Left lung (tissue), 10 donors: Measurements from ENCODE around the gene RAPGEF4. TPM values are rescaled to one million over a fixed set of nuclear protein-coding genes. Genes with fewer than 3 reads are reported as not detected.

ENCODE experiments used
- ATAC-seq: fragments of 200-7000 bp; cut with Tn5 transposase; one replicate; pipeline ENCODE4 v1.9.1; 2020; ENCODE audit warnings: moderate library complexity
- DNase-seq, 4 donors: peaks; one replicate each; pipeline ENCODE4 v3.0.0-alpha.2; 2013 to 2020
- H3K27ac ChIP-seq, 2 donors: fragments of 200-600 bp; sonication (generic) in 1 of 2; one replicate each; pipeline versions ENCODE4 v1.5.0 to v1.8.0; 2020 to 2021
- H3K27me3 ChIP-seq, 2 donors: fragments of 200-600 bp; sonication (generic) in 1 of 2; one replicate each; pipeline versions ENCODE4 v1.5.0 to v1.8.0; 2020 to 2021
- H3K36me3 ChIP-seq, 2 donors: fragments of 200-600 bp; sonication (generic) in 1 of 2; one replicate each; pipeline versions ENCODE4 v1.5.0 to v1.8.0; 2020 to 2021
- H3K4me1 ChIP-seq, 2 donors: fragments of 200-600 bp; one replicate each; pipeline ENCODE4 v1.8.0; 2021
- H3K4me3 ChIP-seq, 2 donors: fragments of 200-600 bp; sonication (generic) in 1 of 2; one replicate each; pipeline versions ENCODE4 v1.5.0 to v1.8.0; 2020 to 2021; ENCODE audit warnings: mild to moderate bottlenecking in 1 of 2
- H3K9me3 ChIP-seq, 2 donors: fragments of 200-600 bp; sonication (generic) in 1 of 2; one replicate each; pipeline versions ENCODE4 v1.5.0 to v1.8.0; 2020 to 2021
- intact Hi-C, 2 donors: fragments of 100-400 bp; cut with DNase I; formaldehyde crosslinking; loops; one replicate each; pipeline versions ENCODE4 v1.11.2 to v1.14.2; 2022
- polyA plus RNA-seq, 6 donors: library from polyadenylated mRNA; unstranded; fragments of 120-200 nt; gene quantifications; one replicate each; pipeline ENCODE4 v1.2.1, GENCODE V29; 2013; ENCODE audit not compliant: insufficient read length in 6 of 6
- total RNA-seq, 2 donors: library from RNA; stranded (reverse); fragmentation: NEBNext Ultra II Directional; extraction: Animal tissue kit (Norgen Biotek cat#: 25700); gene quantifications; one replicate each; pipeline ENCODE4 v1.2.1, GENCODE V29; 2021
- TF ChIP-seq, protein P1 (sequence below), 2 donors: fragments of 200-600 bp; sonication (generic) in 1 of 2; IDR thresholded peaks; one replicate each; pipeline versions ENCODE4 v1.5.0 to v1.8.0; 2021; ENCODE audit warnings: antibody characterized with exemption in 2 of 2
- donor health status: DM: no; HTN: yes; CAD: no.
- donor health status: DM: no; HTN: no; CAD: no.

RAPGEF4 gene
- total and polyA plus RNA-seq, 8 donors, result 9.1 to 16.2 (median 11.8) TPM

DNA sequence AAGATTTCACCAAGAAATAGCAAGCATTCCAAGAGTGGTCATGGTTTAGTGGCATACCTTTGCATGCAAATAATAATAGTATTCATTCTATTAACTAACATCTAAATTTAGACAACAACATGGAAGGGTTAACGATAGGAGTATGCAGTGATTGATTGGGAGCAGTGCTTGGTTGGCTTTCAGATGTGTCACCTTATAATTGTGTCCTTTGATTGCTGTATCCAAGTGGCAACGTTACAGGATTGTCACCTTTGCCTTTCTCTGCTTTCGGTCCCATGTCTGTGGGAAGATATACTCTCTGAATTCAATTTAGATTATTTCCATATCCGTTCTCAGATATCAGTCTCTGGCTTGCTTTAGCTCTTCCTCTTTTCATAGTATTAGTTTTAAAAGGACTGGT, 187.2 kb downstream of the RAPGEF4 start:
- no peaks in the 10 kb centered on the region for H3K27me3 ChIP-seq
- H3K27ac ChIP-seq, result no peak overlapping the region
- H3K4me3 ChIP-seq, result no peak overlapping the region
- no peaks in the 10 kb centered on the region for H3K36me3 ChIP-seq
- TF ChIP-seq, protein P1, sequence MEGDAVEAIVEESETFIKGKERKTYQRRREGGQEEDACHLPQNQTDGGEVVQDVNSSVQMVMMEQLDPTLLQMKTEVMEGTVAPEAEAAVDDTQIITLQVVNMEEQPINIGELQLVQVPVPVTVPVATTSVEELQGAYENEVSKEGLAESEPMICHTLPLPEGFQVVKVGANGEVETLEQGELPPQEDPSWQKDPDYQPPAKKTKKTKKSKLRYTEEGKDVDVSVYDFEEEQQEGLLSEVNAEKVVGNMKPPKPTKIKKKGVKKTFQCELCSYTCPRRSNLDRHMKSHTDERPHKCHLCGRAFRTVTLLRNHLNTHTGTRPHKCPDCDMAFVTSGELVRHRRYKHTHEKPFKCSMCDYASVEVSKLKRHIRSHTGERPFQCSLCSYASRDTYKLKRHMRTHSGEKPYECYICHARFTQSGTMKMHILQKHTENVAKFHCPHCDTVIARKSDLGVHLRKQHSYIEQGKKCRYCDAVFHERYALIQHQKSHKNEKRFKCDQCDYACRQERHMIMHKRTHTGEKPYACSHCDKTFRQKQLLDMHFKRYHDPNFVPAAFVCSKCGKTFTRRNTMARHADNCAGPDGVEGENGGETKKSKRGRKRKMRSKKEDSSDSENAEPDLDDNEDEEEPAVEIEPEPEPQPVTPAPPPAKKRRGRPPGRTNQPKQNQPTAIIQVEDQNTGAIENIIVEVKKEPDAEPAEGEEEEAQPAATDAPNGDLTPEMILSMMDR (IDR thresholded peaks at IDR 0.05), result no peak
- no peak for ATAC-seq
- intact Hi-C loops, result no loop called here
- no peaks in the 10 kb centered on the region for H3K9me3 ChIP-seq
- no peaks in the 10 kb centered on the region for H3K4me1 ChIP-seq
- no peak for DNase-seq

DNA sequence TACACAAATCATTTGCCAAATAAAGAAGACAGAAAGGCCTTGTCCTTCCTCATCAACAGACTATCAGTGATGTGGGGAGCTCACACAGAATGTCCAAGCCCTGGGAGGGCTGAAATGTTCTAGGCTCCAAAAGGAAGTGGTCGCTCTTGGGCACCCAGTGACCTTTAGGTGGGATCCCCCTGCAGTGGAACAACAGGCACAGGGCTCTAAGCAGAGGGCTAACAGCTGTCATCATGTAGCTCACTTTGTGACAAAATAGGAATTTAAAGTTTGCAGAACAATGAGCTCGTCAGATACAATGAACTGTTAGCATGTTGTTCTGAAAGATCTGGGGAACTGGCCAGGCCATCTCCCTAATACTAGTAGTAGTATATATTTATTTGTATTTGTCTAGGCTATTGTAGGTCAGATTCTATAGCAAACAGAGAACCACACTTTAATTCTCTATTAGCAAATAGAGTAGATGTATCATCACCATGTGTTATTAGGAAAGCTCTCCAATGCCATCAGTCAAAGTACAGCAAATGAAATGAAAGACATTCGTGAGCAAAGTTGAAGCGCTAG, 188.5 kb downstream of the RAPGEF4 start:
- Histone ChIP-seq H3K9me3 (no peaks in the 10 kb centered on the region), H3K36me3 (no peaks in the 10 kb centered on the region), H3K4me1 (peaks cover 0 to 12% of the 10 kb centered on the region in 2 donors), H3K27ac (no peak overlapping the region), H3K4me3 (no peak overlapping the region), H3K27me3 (no peaks in the 10 kb centered on the region)
- intact Hi-C loops, result no loop called here
- TF ChIP-seq, protein P1 (IDR thresholded peaks at IDR 0.05), result no peak
- peak in 1 of 4 donors; percentile 43 for DNase-seq
- ATAC-seq, result no peak

DNA sequence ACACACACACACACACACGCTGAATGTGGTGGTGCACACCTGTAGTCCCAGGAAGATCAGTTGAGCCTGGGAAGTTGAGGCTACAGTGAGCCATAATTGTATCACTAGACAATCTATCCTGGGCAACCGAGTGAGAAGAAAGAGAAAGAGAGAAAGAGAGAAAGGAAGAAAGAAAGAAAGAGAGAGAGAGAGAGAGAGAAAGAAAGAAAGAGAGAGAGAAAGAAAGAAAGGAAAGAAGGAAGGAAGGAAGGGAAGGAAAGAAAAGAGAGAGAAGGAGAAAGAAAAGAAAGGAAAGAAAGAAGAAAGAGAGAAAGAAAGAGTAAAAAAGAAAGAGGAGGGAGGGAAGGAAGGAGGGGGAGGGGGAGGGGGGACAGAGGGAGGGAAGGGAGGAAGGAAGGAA, 190.0 kb downstream of the RAPGEF4 start:
- H3K27me3 ChIP-seq, result no peaks in the 10 kb centered on the region
- no peaks in the 10 kb centered on the region for H3K9me3 ChIP-seq
- intact Hi-C loops, result no loop called here
- H3K4me1 ChIP-seq, result peaks cover 0 to 20% of the 10 kb centered on the region in 2 donors
- H3K4me3 ChIP-seq, result no peak overlapping the region
- ATAC-seq (no peak), DNase-seq (no peak)
- no peaks in the 10 kb centered on the region for H3K36me3 ChIP-seq
- TF ChIP-seq, protein P1 (IDR thresholded peaks at IDR 0.05), result no peak
- no peak overlapping the region for H3K27ac ChIP-seq

DNA sequence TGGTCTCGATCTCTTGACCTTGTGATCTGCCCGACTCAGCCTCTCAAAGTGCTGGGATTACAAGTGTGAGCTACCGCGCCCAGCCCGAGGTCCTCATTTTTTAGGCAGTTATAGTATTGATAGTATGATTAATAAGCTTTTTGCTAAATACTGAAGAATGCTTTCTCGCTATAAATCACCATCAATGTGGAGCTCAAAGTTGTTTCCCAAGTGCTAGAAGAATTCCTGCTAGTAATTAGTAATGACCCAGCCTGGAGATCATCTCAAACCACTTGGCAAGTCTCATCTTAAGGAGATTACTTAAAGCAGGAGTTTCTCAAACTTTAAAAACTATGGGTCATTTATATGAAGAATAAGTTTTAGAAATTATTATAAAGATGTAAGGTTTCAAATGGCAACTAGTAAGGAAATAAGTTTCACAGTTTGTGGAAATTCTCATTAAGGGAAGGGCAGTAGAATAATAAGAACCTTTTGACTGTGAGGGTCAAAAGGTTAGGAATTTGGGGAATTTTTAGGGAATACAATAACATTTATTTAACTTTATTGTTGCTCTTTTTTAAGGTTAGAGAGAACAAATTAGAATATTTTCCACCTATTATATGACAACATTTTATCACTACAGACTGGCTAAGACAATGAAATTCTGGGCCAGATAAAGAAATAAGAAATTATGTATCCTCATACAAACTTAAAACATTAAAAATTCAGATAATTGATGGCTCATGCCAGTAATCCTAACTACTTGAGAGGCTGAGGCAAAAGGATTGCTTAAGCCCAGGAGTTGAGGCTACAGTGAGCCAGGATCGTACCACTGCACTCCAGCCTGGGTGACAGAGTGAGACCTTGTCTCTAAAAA, 191.4 kb downstream of the RAPGEF4 start:
- Histone ChIP-seq H3K9me3 (no peaks in the 10 kb centered on the region), H3K27ac (peak overlapping the region in 1 of 2 donors; percentile 55), H3K4me3 (no peak overlapping the region), H3K4me1 (peaks cover 0 to 32% of the 10 kb centered on the region in 2 donors), H3K36me3 (no peaks in the 10 kb centered on the region), H3K27me3 (peaks cover 0 to 4% of the 10 kb centered on the region in 2 donors)
- intact Hi-C loops, result no loop called here
- TF ChIP-seq, protein P1 (IDR thresholded peaks at IDR 0.05), result no peak
- DNase-seq (no peak), ATAC-seq (peak; percentile 2)

DNA sequence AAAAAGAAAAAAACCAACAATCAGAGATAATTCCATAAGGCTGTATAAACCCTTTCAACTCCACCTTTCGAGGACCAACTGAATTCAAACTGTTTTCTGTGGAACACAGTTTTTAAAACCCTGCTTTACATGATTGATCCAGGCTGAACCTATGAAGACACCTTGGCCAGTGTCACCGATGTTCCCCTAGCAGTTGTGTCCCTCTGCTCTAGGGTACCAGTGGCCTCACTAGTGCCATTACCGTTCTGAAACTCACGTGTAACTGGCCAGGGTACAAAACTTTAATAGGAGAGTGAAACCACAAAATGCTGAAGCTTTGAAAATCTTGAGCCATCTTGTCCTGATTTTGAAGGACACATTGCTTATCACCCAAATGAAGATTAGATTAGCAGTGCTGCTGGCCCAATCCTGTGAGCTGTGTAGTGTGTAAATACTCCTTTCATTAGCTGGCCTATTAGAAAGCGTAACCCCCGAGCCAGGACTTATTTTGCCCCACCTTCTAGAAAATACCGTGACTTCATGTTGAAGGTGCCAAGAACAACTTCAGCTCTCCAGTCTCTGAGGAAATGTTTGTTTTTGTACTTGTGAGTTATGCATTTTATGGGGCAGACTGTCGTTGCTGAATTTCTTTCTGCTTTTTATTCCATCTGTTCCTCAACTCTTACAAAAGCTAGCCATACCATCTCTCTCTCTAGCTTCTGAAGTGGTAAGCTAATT, 192.2 kb downstream of the RAPGEF4 start:
- Histone ChIP-seq H3K27ac (peak overlapping the region; percentile 55 to 78), H3K36me3 (no peaks in the 10 kb centered on the region), H3K27me3 (peaks cover 0 to 4% of the 10 kb centered on the region in 2 donors), H3K9me3 (no peaks in the 10 kb centered on the region), H3K4me1 (peaks cover 0 to 35% of the 10 kb centered on the region in 2 donors), H3K4me3 (peak overlapping the region; percentile 7 to 10)
- DNase-seq (peak in 2 of 4 donors; percentile 43 to 65), ATAC-seq (peak; percentile 86)
- TF ChIP-seq, protein P1 (IDR thresholded peaks at IDR 0.05), result no peak
- intact Hi-C loops, result no loop called here
